Erythroblast (primary cell): Measurements from ENCODE around the gene ACTN2.

Experiments
- DNase-seq, 2 experiments: peaks; one replicate each; lab custom pipeline; 2025; lab: John Stamatoyannopoulos, UW
- GATA1 ChIP-seq: IDR thresholded peaks from 2 replicates; pipeline ENCODE4 v1.6.1; 2011; ENCODE audit warnings: low read depth, mild to moderate bottlenecking, control low read depth, low read length, moderate library complexity
- POLR2A ChIP-seq: IDR thresholded peaks from 2 replicates; pipeline ENCODE4 v1.6.1; 2011; ENCODE audit warnings: mild to moderate bottlenecking, low read length

The ACTN2 gene

GRCh38 chr1:236706183-236706582 lies 19.9 kb downstream of the ACTN2 start:
- no peak for TF ChIP-seq GATA1
- TF ChIP-seq POLR2A, result no peak
- no peak for DNase-seq

GRCh38 chr1:236710328-236710892 lies 24.1 kb downstream of the ACTN2 start:
- TF ChIP-seq POLR2A, result no peak
- no peak for TF ChIP-seq GATA1
- no peak for DNase-seq

GRCh38 chr1:236716160-236716559 lies 29.9 kb downstream of the ACTN2 start:
- no peak for TF ChIP-seq GATA1
- no peak for DNase-seq

DNA sequence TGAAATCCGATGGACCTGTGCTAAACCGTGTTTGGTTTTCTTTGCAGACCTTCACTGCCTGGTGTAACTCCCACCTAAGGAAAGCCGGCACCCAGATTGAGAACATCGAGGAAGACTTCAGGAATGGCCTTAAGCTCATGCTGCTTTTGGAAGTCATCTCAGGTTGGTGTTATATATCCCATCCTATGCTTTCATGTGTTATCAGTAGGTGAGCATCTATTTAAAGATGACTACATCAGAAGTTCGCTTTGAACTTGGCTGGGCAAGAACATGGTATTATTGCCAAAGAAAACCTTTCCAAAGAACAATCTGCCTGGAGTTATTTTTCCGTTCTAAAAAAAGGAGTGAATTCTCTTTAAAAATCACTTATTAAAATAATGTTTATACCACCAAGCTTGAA lies 31.5 kb downstream of the ACTN2 start:
- no peak for DNase-seq
- TF ChIP-seq POLR2A (no peak), GATA1 (no peak)

DNA sequence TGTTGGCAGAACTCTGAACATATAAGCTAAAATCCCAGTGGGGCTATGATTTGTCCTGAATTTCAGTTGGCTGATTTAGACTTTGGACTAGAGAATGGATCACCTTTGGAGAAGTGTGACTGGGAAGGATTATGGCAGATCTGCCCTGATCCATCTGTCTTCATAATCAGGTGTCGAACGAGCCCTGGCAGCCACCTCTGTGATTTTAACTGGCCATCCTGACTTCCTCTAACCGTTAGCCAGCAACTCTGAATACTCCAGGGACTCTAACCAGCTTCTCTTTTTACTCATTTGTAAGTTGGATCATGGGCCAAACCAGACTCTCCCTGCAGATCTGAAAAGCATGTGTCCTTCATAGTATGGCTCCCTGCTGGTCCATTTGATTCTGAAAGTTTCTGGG lies 32.0 kb downstream of the ACTN2 start:
- no peak for TF ChIP-seq POLR2A
- DNase-seq, result no peak

- DNase-seq, result no peak
- TF ChIP-seq POLR2A, result no peak
- no peak for TF ChIP-seq GATA1
These were observed 33.9 kb downstream of the ACTN2 start for GRCh38 chr1:236720206-236720605.

DNA sequence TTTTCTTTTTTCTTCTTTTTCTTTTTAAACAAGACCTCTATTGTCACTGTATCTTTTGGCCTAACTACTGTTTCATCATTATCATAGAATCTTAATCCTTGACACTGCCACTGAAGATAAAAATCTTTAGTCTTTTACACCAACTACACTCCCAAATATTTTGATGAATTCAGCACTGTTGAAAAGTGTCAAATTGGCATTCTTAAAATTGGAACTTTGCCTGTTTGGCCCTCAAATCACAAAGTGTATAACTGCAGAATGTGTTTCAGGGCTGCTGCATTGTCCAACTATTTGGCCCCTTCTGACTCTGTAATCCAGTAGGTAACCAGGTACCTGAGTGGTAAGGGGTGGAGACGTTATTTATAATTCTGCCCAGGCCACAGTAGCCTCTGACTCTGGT lies 34.3 kb downstream of the ACTN2 start:
- no peak for DNase-seq
- TF ChIP-seq GATA1, result no peak
- no peak for TF ChIP-seq POLR2A

- TF ChIP-seq GATA1, result no peak
- no peak for TF ChIP-seq POLR2A
- DNase-seq, result no peak
These were observed 37.8 kb downstream of the ACTN2 start for GRCh38 chr1:236724049-236724448.

DNA sequence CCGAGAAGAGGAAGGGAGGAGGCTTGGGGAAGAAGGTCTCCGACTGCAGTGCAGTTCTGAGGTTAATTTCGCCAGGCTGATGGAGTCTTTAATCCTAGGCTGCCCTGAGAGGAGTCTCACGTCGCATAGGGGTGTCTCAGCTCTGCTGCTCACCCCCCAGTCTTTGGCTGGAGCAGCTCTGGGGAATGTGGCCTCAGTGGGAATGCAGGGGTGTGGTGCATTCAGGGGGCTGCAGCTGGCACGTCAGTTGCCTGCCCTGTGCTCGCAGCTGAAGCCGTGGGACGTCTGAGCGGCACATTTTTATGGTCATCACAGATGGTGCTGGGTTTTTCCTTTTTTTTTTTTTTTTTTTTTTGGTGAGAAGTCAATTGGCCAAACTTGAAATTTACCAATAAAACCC lies 38.2 kb downstream of the ACTN2 start:
- TF ChIP-seq POLR2A, result no peak
- TF ChIP-seq GATA1, result no peak
- DNase-seq, result no peak

DNA sequence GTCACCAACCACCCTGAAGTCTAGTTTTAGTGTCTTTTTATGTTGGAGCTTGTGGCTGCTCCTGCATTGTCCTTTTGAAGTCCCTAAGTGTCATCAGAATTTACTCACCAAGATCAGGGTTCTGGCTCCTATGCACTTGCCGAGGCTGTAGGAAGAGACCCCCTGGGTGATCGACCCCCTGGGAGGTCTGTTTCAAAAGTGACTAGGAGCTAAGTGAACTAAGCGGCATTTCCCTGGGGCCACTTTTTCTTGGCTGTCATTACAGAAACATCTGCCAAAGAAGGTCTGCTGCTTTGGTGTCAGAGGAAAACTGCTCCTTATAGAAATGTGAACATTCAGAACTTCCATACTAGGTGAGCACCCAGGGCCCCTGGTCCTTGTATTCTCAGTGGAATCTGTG lies 39.4 kb downstream of the ACTN2 start:
- DNase-seq, result no peak
- TF ChIP-seq GATA1 (no peak), POLR2A (no peak)

DNA sequence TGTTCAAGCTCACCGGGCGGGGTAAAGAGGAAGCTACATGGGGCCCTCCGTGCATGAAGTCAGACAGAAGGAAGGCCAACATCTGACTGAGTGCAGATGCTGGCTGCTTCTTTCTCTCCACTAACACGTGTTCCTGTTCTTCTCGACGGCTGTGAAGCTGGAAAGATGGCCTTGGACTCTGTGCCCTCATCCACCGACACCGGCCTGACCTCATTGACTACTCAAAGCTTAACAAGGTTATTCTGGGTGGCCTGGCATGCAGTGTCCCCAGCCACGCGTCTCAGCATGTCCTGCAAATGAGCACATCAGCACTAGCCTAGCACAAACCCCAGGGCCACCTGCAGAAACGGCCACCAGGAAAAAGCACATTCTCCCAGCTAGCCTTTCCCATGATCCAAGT lies 41.2 kb downstream of the ACTN2 start:
- TF ChIP-seq GATA1 (no peak), POLR2A (no peak)
- no peak for DNase-seq

- TF ChIP-seq GATA1, result no peak
- no peak for TF ChIP-seq POLR2A
- no peak for DNase-seq
These were observed 42.5 kb downstream of the ACTN2 start for GRCh38 chr1:236728752-236729151.

DNA sequence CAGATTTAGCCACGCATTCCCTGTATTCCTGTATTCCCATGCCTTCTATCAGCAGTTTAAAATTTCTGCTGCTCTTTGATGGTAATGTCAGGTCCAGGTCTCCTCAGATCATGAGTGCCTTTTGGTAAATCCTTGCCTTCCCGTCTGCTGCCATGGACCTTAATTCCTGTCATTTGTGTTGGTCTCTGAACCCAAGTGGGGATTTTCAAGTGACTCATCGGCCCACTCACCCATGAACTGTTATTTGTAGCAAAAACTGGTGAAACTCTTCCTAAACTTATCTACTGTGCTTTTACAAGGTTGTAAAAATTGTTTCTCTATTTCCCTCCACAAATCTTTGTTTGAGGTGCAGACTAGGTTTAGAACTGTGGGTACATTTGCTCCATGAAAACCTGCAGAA lies 47.4 kb downstream of the ACTN2 start:
- no peak for DNase-seq
- TF ChIP-seq GATA1 (no peak), POLR2A (no peak)

DNA sequence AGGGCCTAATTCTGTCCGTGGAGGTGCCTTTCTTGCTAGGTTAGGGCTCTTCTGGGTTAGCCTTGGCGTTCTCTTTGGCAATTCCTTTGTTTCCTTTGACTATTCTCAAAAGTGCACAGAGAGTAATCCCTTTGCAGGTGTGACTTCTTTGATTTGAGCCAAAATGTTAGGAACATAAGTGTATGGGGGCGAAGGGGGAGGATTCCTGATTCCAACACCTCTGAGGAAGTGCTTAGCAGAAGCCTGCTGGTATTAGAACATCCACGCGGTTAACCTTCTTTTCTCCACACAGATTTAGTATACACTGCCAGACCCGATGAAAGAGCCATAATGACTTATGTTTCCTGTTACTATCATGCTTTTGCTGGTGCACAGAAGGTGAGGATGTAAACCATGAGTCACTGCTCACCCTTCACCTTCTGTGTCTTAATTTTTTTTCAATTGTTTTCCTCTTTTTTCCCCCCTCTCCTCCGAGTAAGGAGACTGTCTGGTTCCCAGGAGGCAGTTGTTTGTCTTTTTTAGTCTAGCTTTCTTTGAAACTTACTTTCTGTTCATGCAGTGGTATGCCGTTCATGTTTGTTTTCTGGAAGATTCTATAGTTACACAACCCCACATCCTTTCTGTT lies 48.0 kb downstream of the ACTN2 start:
- no peak for TF ChIP-seq GATA1
- no peak for DNase-seq

GRCh38 chr1:236736761-236737160 lies 50.5 kb downstream of the ACTN2 start:
- TF ChIP-seq POLR2A, result no peak
- no peak for TF ChIP-seq GATA1
- DNase-seq, result no peak

DNA sequence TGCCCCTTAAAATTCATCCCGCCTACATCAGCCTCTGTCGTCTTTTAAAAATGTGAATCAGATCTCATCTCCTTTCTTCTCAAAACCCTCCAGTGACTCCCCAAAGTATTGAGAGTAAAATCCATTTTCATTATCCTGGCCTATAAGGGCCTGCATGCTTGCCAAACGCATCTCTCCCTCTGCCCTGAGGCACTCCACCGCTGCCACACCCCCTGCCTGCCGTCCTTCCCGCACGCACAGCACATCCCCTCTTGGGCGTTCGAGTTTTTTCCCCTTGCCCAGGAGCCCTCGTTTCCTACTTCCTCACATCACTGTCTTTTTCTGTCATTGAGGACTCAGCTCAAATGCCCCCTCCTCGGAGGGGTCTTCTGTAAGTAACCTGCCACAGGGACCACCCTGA lies 55.5 kb downstream of the ACTN2 start:
- DNase-seq, result no peak
- TF ChIP-seq POLR2A (no peak), GATA1 (no peak)
